ENCODE results near the gene CPNE6. TPM values are rescaled to one million over a fixed set of nuclear protein-coding genes. Genes with fewer than 3 reads are reported as not detected.

CPNE6 gene
- total and polyA plus RNA-seq, 2 of the 8 experiments (the other 6 are each of a cell fraction or from before 2014, with no cell fraction given): 0.05 TPM; not detected in 1

- H2AK5ac ChIP-seq (ENCODE audit: low read depth, low read length): no peak overlapping the region; the same call in 1 of the 2 replicates
- H3K27ac ChIP-seq (ENCODE audit: low read depth, low read length): no peak overlapping the region
- no peak overlapping the region for H2BK120ac ChIP-seq (replicated peaks; ENCODE audit: low read depth, low read length)
- no peaks in the 10 kb centered on the region; a peak in 1 of 7 replicates for H3K27me3 ChIP-seq (replicated peaks in 1 of 4; ENCODE audit: control insufficient read depth in 3 of 4, extremely low read depth in 1 of 4, insufficient read depth in 3 of 4, low read length in 3 of 4)
- ChIA-PET POLR2A (ENCODE audit: partially characterized antibody) (interaction anchor here (0.6 to 8.0 kb wide), 13 partner anchors 8 to 474 kb away, joined by 3 to 57 read pairs (median 4); partner anchors contain the start of genes DCAF11, EMC9, JPH4 and NRL), CTCF (ENCODE audit: partially characterized antibody) (interaction anchor here (0.6 to 9.6 kb wide), 10 partner anchors 10 to 336 kb away, joined by 3 to 234 read pairs (median 4); partner anchors contain the start of gene PCK2)
- no peaks in the 10 kb centered on the region for H3K79me2 ChIP-seq (ENCODE audit: control insufficient read depth in 1 of 2, insufficient read depth in 2 of 2, low read length in 2 of 2)
- no peak overlapping the region for H2BK20ac ChIP-seq (ENCODE audit: low read length)
- FAIRE-seq (no peak), DNase-seq (ENCODE audit: low read depth in 1 of 2, low spot score in 2 of 2) (no peak)
- H2BK5ac ChIP-seq (ENCODE audit: low read depth, low read length): no peak overlapping the region; the same call in 1 of the 2 replicates
- H3K4me2 ChIP-seq (ENCODE audit: insufficient read depth in 1 of 2, low read depth in 2 of 2, low read length in 2 of 2): peak overlapping the region; percentile 89 to 99
- H3K9me3 ChIP-seq (ENCODE audit: insufficient read depth in 2 of 2, low read depth in 1 of 2, low read length in 1 of 2): no peaks in the 10 kb centered on the region
- no peak overlapping the region for H2AFZ ChIP-seq (ENCODE audit: low read length)
- WGBS, 2 experiments (ENCODE audit: extremely low coverage in 1 of 2, insufficient coverage in 1 of 2, insufficient read length in 1 of 2, insufficient replicate concordance in 2 of 2, low coverage in 1 of 2, low lambda C conversion rate in 2 of 2, missing lambda C conversion rate in 1 of 2): 75% methylated on average over 19 of the region's 20 CpGs; no CpG with 5 or more reads in 1 of the 2 experiments
- no peak overlapping the region for H2BK15ac ChIP-seq (ENCODE audit: low read length)
- no peak overlapping the region for H3K56ac ChIP-seq (replicated peaks; ENCODE audit: insufficient read length, low read depth, low read length)
- peaks cover 2% of the 10 kb centered on the region in 2 experiments for H4K20me1 ChIP-seq (replicated peaks in 1 of 2; ENCODE audit: control insufficient read depth in 1 of 2, insufficient read depth in 2 of 2, low read length in 2 of 2)
- no peak overlapping the region for H3K9ac ChIP-seq (replicated peaks in 1 of 4; ENCODE audit: extremely low read depth in 1 of 4, low read depth in 3 of 4, low read length in 3 of 4)
- no peak overlapping the region for H3K14ac ChIP-seq (ENCODE audit: insufficient read length)
- H3K23me2 ChIP-seq (ENCODE audit: low read depth, low read length): peaks cover 9% of the 10 kb centered on the region
- H3K4me3 ChIP-seq (ENCODE audit: extremely low read depth in 1 of 4, insufficient read depth in 2 of 4, low read depth in 3 of 4, low read length in 4 of 4): peak overlapping the region in 3 of 4 experiments; percentile 56 to 82 (median 79); a peak in 5 of 8 replicates
- H3K36me3 ChIP-seq (ENCODE audit: control insufficient read depth in 2 of 4, insufficient read depth in 4 of 4, low read length in 3 of 4): no peaks in the 10 kb centered on the region; a peak in 1 of 8 replicates
- H2BK12ac ChIP-seq (ENCODE audit: low read depth, low read length): no peak overlapping the region
- no peaks in the 10 kb centered on the region for H3K79me1 ChIP-seq (ENCODE audit: low read depth, low read length)
- peak overlapping the region; percentile 81 for H4K5ac ChIP-seq (ENCODE audit: insufficient read length, low read depth, low read length)
- no peak overlapping the region for H3K23ac ChIP-seq (ENCODE audit: insufficient read length)
- H3K18ac ChIP-seq (ENCODE audit: extremely low read depth, low read length): no peak overlapping the region; the same call in 1 of the 2 replicates
- H4K8ac ChIP-seq (ENCODE audit: extremely low read depth, insufficient read depth, low read length): peak overlapping the region; percentile 51; the same call in 1 of the 2 replicates
- peak overlapping the region; percentile 29 for H4K91ac ChIP-seq (replicated peaks; ENCODE audit: insufficient read length, low read length)
- H3K4me1 ChIP-seq (replicated peaks in 1 of 4; ENCODE audit: control insufficient read depth in 3 of 4, insufficient read depth in 4 of 4, low read length in 3 of 4): peaks cover 0 to 10% (median 5%) of the 10 kb centered on the region in 4 experiments; a peak in 5 of 7 replicates
- H3K4ac ChIP-seq (replicated peaks; ENCODE audit: insufficient read length, low read depth, low read length): peak overlapping the region; percentile 73
- TF ChIP-seq CHD2 (IDR thresholded peaks at IDR 0.05; ENCODE audit: low read length) (no peak), RBBP5 (IDR thresholded peaks at IDR 0.05; ENCODE audit: borderline replicate concordance, low read depth, low read length) (no peak), KDM1A (IDR thresholded peaks at IDR 0.05; ENCODE audit: borderline replicate concordance, low read length) (no peak), E2F6 (IDR thresholded peaks at IDR 0.05) (no peak), EGR1 (IDR thresholded peaks at IDR 0.05; ENCODE audit: borderline replicate concordance, low read depth, low read length) (no peak), CEBPB (IDR thresholded peaks at IDR 0.05; ENCODE audit: low read depth, low read length) (no peak), JUND (IDR thresholded peaks at IDR 0.05; ENCODE audit: low read length) (no peak), RNF2 (IDR thresholded peaks at IDR 0.05; ENCODE audit: borderline replicate concordance, low read depth, low read length, missing control alignments, poor library complexity, severe bottlenecking) (no peak), KDM5A (IDR thresholded peaks at IDR 0.05; ENCODE audit: low read length) (no peak)
These were observed 18.5 kb upstream of the CPNE6 start for GRCh38 chr14:24052656-24053547.

All from H1 (cell line).